HCT116 (cell line): Measurements from ENCODE around the gene ZNF254.

Source experiments
- CEBPB ChIP-seq: IDR thresholded peaks from 2 replicates; pipeline ENCODE4 v1.6.1; 2012; ENCODE audit warnings: low read depth
- POLR2A ChIP-seq: IDR thresholded peaks from 2 replicates; pipeline ENCODE4 v1.7.0; 2011; ENCODE audit warnings: borderline replicate concordance; ENCODE audit not compliant: insufficient read depth, insufficient read length; ENCODE audit errors: extremely low read depth
- POLR2AphosphoS5 ChIP-seq: IDR thresholded peaks from 2 replicates; pipeline ENCODE4 v1.6.1; 2011; ENCODE audit warnings: mild to moderate bottlenecking, low read depth, low read length, moderate library complexity
- RAD21 ChIP-seq: IDR thresholded peaks from 2 replicates; pipeline ENCODE4 v1.6.1; 2012; ENCODE audit warnings: low read depth, mild to moderate bottlenecking

DNA sequence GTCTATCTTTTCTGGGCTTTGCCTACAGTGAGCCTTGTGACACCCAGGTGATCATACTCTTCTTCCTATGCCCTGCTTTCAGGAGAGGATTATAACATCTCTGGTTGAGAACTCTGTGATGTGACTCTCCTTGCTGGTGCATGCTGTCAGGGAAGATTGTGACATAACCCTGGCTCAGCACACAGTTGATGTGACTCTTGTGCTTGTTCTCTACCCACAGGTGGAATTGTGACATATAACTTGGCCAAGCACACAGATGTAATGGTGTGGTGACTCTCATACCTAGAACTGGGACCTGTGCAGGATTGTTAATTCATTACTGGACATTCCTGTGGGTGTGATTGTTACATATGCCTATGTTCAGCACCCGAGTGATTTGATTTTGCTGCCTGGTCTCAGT lies 21.7 kb upstream of the ZNF254 start:
- TF ChIP-seq POLR2AphosphoS5 (no peak), RAD21 (no peak), POLR2A (no peak), CEBPB (no peak)
